ENCODE data around the gene TNP2.

The TNP2 gene

GRCh38 chr16:11265124-11265523, 4.0 kb downstream of the TNP2 start:
- H3K4me3 ChIP-seq (ENCODE audit: low read length), result no peak overlapping the region
- no peak for DNase-seq (ENCODE audit: low read depth)
- TF ChIP-seq CTCF (conservative IDR thresholded peaks at IDR 0.05; ENCODE audit: low read depth, low read length), result no peak

- no peak for TF ChIP-seq CTCF (conservative IDR thresholded peaks at IDR 0.05; ENCODE audit: low read depth, low read length)
- no peak for DNase-seq (ENCODE audit: low read depth)
- H3K4me3 ChIP-seq (ENCODE audit: low read length), result no peak overlapping the region
Observed at GRCh38 chr16:11264155-11264832, 4.8 kb downstream of the TNP2 start.

GRCh38 chr16:11263737-11264136, 5.4 kb downstream of the TNP2 start:
- DNase-seq (ENCODE audit: low read depth), result no peak
- no peak overlapping the region for H3K4me3 ChIP-seq (ENCODE audit: low read length)
- no peak for TF ChIP-seq CTCF (conservative IDR thresholded peaks at IDR 0.05; ENCODE audit: low read depth, low read length)

- no peak overlapping the region for H3K4me3 ChIP-seq (ENCODE audit: low read length)
- no peak for TF ChIP-seq CTCF (conservative IDR thresholded peaks at IDR 0.05; ENCODE audit: low read depth, low read length)
- DNase-seq (ENCODE audit: low read depth), result no peak
Observed at GRCh38 chr16:11262915-11263314, 6.2 kb downstream of the TNP2 start.

- TF ChIP-seq CTCF (conservative IDR thresholded peaks at IDR 0.05; ENCODE audit: low read depth, low read length), result no peak
Observed at GRCh38 chr16:11260596-11260966, 8.5 kb downstream of the TNP2 start.

GRCh38 chr16:11259655-11260595, 9.2 kb downstream of the TNP2 start:
- no peak overlapping the region for H3K4me3 ChIP-seq (ENCODE audit: low read length)
- DNase-seq (ENCODE audit: low read depth), result no peak
- TF ChIP-seq CTCF (conservative IDR thresholded peaks at IDR 0.05; ENCODE audit: low read depth, low read length), result no peak

More at GRCh38 chr16:11260596-11260966, 8.5 kb downstream of the TNP2 start:
- no peak for DNase-seq (ENCODE audit: low read depth)
- H3K4me3 ChIP-seq (ENCODE audit: low read length), result no peak overlapping the region

Data from retinal pigment epithelial cell (primary cell).